22Rv1 (cell line): Measurements from ENCODE around the gene EGFLAM.

Experiments used
- H3K27ac ChIP-seq: fragments of 450-650 bp; 2 replicates; pipeline ENCODE4 v1.5.1; 2017
- CTCF ChIP-seq: fragments of 450-650 bp; IDR thresholded peaks from 2 replicates; pipeline ENCODE4 v1.5.1; 2017; ENCODE audit warnings: mild to moderate bottlenecking
- ZFX ChIP-seq: fragments of 450-650 bp; IDR thresholded peaks from 2 replicates; pipeline ENCODE4 v1.6.1; 2017; ENCODE audit warnings: antibody characterized with exemption, borderline replicate concordance

The EGFLAM gene

GRCh38 chr5:38382898-38383297 lies 124.5 kb downstream of the EGFLAM start:
- no peak overlapping the region for H3K27ac ChIP-seq
- TF ChIP-seq ZFX (no peak), CTCF (peak; percentile 90)

- TF ChIP-seq CTCF (no peak), ZFX (no peak)
- H3K27ac ChIP-seq, result no peak overlapping the region
These were observed 125.3 kb downstream of the EGFLAM start for GRCh38 chr5:38383701-38384100.

- TF ChIP-seq CTCF (no peak), ZFX (no peak)
- no peak overlapping the region for H3K27ac ChIP-seq
These were observed 126.0 kb downstream of the EGFLAM start for GRCh38 chr5:38384396-38384795.

GRCh38 chr5:38387161-38387560 lies 128.8 kb downstream of the EGFLAM start:
- TF ChIP-seq CTCF (no peak), ZFX (no peak)
- H3K27ac ChIP-seq, result no peak overlapping the region

- no peak for TF ChIP-seq CTCF
- no peak for TF ChIP-seq ZFX
- H3K27ac ChIP-seq, result no peak overlapping the region
These were observed 135.3 kb downstream of the EGFLAM start for GRCh38 chr5:38393636-38394035.

GRCh38 chr5:38396766-38397165 lies 138.4 kb downstream of the EGFLAM start:
- TF ChIP-seq CTCF, result no peak
- no peak for TF ChIP-seq ZFX

GRCh38 chr5:38400365-38400764 lies 142.0 kb downstream of the EGFLAM start:
- no peak overlapping the region for H3K27ac ChIP-seq
- TF ChIP-seq CTCF (no peak), ZFX (no peak)

More at GRCh38 chr5:38396766-38397165, 138.4 kb downstream of the EGFLAM start:
- H3K27ac ChIP-seq, result no peak overlapping the region
